Activated T-cell treated with anti-CD3 and anti-CD28 coated beads, Interleukin-2, amount 50 U/mL, for 24 hours (primary cell): ENCODE data around the gene SGSH.
"Not testable (repeated sequence)": the region's sequence is repeated elsewhere in the genome, so short reads cannot be mapped to it uniquely, and the experiment has no call there.

Experiments used
- DNase-seq: peaks from one replicate; pipeline ENCODE4 v3.0.0-alpha.2; 2020
- H3K27ac Mint-ChIP-seq: 2 replicates; pipeline ENCODE4 v1.8.0; 2020; ENCODE audit warnings: mild to moderate bottlenecking, mixed read lengths
- H3K27me3 Mint-ChIP-seq: 2 replicates; pipeline ENCODE4 v1.8.0; 2020; ENCODE audit warnings: mixed read lengths
- H3K36me3 Mint-ChIP-seq: 2 replicates; pipeline ENCODE4 v1.8.0; 2020; ENCODE audit warnings: low read depth, mixed read lengths
- H3K4me1 Mint-ChIP-seq: 2 replicates; pipeline ENCODE4 v1.8.0; 2020; ENCODE audit warnings: low read depth, mixed read lengths
- H3K4me3 Mint-ChIP-seq: 2 replicates; pipeline ENCODE4 v1.8.0; 2020; ENCODE audit warnings: mild to moderate bottlenecking, moderate library complexity, mixed read lengths
- H3K9me3 Mint-ChIP-seq: 2 replicates; pipeline ENCODE4 v1.8.0; 2020; ENCODE audit warnings: mixed read lengths

The SGSH gene

GRCh38 chr17:80260069-80260535 lies 40.0 kb upstream of the SGSH start:
- H3K27ac Mint-ChIP-seq = peak overlapping the region; percentile 100
- peaks cover 70% of the 10 kb centered on the region for H3K4me1 Mint-ChIP-seq

DNA sequence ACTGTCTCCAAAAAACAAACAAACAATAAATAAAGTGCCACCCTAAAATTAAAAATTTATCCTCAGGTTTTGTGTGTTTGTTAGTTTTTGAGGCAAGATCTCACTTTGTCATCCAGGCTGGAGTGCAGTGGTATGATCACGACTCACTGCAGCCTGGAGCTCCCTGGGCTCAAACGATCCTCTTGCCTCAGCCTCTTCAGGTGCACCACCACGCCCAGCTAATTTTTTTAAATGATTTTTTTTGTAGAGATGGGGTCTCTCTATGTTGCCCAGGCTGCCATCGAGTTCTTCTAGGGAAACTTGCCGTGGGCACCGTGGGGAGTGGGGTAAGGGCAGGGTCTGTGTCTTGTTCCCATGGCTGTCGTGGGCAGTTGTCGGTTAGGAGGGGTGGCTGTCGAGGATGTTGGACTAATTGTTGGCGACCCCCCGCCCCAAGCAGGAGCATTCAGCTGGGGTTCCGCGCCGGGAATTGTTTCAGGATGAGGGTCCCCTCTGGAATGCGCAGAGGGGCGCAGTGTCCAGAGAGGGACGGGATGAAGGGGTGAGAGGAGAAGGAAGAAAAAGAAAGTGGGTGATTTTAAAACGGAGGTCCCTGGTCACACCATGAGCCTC lies 39.4 kb upstream of the SGSH start:
- H3K4me3 Mint-ChIP-seq = peak overlapping the region; percentile 86
- no peak for DNase-seq
- H3K4me1 Mint-ChIP-seq = peaks cover 73% of the 10 kb centered on the region
- H3K36me3 Mint-ChIP-seq = peaks cover 9% of the 10 kb centered on the region
- no peaks in the 10 kb centered on the region for H3K27me3 Mint-ChIP-seq
- no peaks in the 10 kb centered on the region for H3K9me3 Mint-ChIP-seq
- H3K27ac Mint-ChIP-seq = peak overlapping the region; percentile 100

More at GRCh38 chr17:80260069-80260535, 40.0 kb upstream of the SGSH start:
- peak; percentile 86 for DNase-seq
- H3K4me3 Mint-ChIP-seq = peak overlapping the region; percentile 86
- H3K36me3 Mint-ChIP-seq = peaks cover 8% of the 10 kb centered on the region
- no peaks in the 10 kb centered on the region for H3K9me3 Mint-ChIP-seq
- no peaks in the 10 kb centered on the region for H3K27me3 Mint-ChIP-seq

DNA sequence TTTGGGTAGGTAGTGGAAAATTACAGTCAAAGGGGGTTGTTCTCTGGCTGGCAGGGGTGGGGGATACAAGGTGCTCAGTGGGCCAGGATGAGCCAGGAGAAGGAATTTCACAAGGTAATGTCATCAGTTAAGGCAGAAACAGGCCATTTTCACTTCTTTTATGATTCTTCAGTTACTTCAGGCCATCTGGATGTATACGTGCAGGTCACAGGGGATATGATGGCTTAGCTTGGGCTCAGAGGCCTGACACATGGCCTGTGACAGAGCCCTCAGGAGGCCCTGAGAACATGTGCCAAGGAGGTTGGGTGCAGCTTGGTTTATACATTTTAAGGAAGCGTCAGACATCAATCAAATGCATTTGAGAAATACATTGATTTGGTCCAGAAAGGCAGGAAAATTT lies 38.2 kb upstream of the SGSH start:
- DNase-seq, H3K36me3 Mint-ChIP-seq, H3K27me3 Mint-ChIP-seq, H3K9me3 Mint-ChIP-seq: not testable (repeated sequence)
- peak overlapping the region; percentile 100 for H3K27ac Mint-ChIP-seq
- peak overlapping the region; percentile 86 for H3K4me3 Mint-ChIP-seq
- H3K4me1 Mint-ChIP-seq = peaks cover 82% of the 10 kb centered on the region

- H3K9me3 Mint-ChIP-seq = no peaks in the 10 kb centered on the region
- peaks cover 9% of the 10 kb centered on the region for H3K36me3 Mint-ChIP-seq
- peak overlapping the region; percentile 86 for H3K4me3 Mint-ChIP-seq
- no peak for DNase-seq
- peaks cover 82% of the 10 kb centered on the region for H3K4me1 Mint-ChIP-seq
- peak overlapping the region; percentile 100 for H3K27ac Mint-ChIP-seq
- H3K27me3 Mint-ChIP-seq = no peaks in the 10 kb centered on the region
Measured at GRCh38 chr17:80257716-80258213, 37.6 kb upstream of the SGSH start.

- Mint-ChIP-seq H3K36me3 (peaks cover 4% of the 10 kb centered on the region), H3K4me1 (peaks cover 79% of the 10 kb centered on the region), H3K9me3 (no peaks in the 10 kb centered on the region), H3K4me3 (no peak overlapping the region), H3K27ac (peak overlapping the region; percentile 99), H3K27me3 (no peaks in the 10 kb centered on the region)
- no peak for DNase-seq
Measured at GRCh38 chr17:80256034-80256350, 35.9 kb upstream of the SGSH start.

GRCh38 chr17:80254396-80255251 lies 34.5 kb upstream of the SGSH start:
- H3K4me3 Mint-ChIP-seq = peak overlapping the region; percentile 67

DNA sequence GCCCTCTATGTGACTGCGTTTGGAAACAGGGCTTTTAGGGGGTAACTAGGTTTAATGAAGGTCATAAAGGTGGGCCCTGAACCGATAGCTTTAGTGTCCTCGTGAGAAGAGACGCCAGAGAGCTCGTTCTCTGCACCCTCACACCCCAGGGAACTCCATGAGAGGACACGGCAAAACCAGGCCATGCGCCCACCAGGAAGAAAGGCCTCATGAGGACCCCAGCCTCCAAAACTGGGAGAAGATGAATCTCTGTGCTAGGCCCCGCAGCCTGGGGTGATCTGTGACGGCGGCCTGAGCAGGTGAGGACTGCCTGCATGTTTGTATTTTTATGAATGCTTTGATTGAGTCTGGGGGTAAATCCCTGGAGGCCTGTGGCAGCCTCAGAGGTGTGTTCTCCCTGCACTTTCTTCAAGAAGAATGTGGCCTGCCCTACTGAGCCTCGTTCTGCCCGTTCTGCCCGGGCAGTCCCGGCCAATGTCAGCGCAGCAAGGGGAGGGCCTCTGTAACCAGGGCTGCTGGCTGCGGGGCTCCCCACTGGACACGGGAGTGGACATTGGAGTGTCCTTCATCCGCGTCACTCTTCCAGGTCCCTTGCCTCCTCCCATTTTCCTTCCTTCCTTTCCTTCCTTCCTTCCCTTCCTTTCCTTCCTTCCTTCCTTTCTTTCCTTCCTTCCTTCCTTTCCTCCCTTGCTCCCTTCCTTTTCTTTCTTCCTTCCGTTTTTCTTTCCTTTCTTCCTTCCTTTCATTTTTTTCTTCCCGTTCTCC lies 33.7 kb upstream of the SGSH start:
- peaks cover 6% of the 10 kb centered on the region for H3K36me3 Mint-ChIP-seq
- H3K27me3 Mint-ChIP-seq = no peaks in the 10 kb centered on the region
- H3K4me1 Mint-ChIP-seq = peaks cover 67% of the 10 kb centered on the region
- no peak for DNase-seq
- no peaks in the 10 kb centered on the region for H3K9me3 Mint-ChIP-seq
- peak overlapping the region; percentile 67 for H3K4me3 Mint-ChIP-seq
- H3K27ac Mint-ChIP-seq = peak overlapping the region; percentile 99

More at GRCh38 chr17:80254396-80255251, 34.5 kb upstream of the SGSH start:
- Mint-ChIP-seq H3K9me3 (no peaks in the 10 kb centered on the region), H3K27me3 (no peaks in the 10 kb centered on the region), H3K36me3 (peaks cover 4% of the 10 kb centered on the region), H3K4me1 (peaks cover 75% of the 10 kb centered on the region), H3K27ac (peak overlapping the region; percentile 99)
- DNase-seq = peak; percentile 77

- Mint-ChIP-seq H3K36me3 (peaks cover 6% of the 10 kb centered on the region), H3K27ac (peak overlapping the region; percentile 99), H3K4me1 (peaks cover 58% of the 10 kb centered on the region), H3K9me3 (no peaks in the 10 kb centered on the region), H3K27me3 (no peaks in the 10 kb centered on the region), H3K4me3 (no peak overlapping the region)
- peak; percentile 91 for DNase-seq
Measured at GRCh38 chr17:80252871-80253270, 32.7 kb upstream of the SGSH start.

- H3K27ac Mint-ChIP-seq = peak overlapping the region; percentile 49
- H3K36me3 Mint-ChIP-seq = peaks cover 6% of the 10 kb centered on the region
- no peaks in the 10 kb centered on the region for H3K9me3 Mint-ChIP-seq
- no peak for DNase-seq
- no peak overlapping the region for H3K4me3 Mint-ChIP-seq
- H3K4me1 Mint-ChIP-seq = peaks cover 51% of the 10 kb centered on the region
- H3K27me3 Mint-ChIP-seq = no peaks in the 10 kb centered on the region
Measured at GRCh38 chr17:80251966-80252365, 31.8 kb upstream of the SGSH start.

- Mint-ChIP-seq H3K36me3 (peaks cover 18% of the 10 kb centered on the region), H3K27me3 (no peaks in the 10 kb centered on the region), H3K4me1 (peaks cover 24% of the 10 kb centered on the region), H3K4me3 (no peak overlapping the region), H3K27ac (no peak overlapping the region), H3K9me3 (no peaks in the 10 kb centered on the region)
- no peak for DNase-seq
Measured at GRCh38 chr17:80248894-80249710, 29.0 kb upstream of the SGSH start.

DNA sequence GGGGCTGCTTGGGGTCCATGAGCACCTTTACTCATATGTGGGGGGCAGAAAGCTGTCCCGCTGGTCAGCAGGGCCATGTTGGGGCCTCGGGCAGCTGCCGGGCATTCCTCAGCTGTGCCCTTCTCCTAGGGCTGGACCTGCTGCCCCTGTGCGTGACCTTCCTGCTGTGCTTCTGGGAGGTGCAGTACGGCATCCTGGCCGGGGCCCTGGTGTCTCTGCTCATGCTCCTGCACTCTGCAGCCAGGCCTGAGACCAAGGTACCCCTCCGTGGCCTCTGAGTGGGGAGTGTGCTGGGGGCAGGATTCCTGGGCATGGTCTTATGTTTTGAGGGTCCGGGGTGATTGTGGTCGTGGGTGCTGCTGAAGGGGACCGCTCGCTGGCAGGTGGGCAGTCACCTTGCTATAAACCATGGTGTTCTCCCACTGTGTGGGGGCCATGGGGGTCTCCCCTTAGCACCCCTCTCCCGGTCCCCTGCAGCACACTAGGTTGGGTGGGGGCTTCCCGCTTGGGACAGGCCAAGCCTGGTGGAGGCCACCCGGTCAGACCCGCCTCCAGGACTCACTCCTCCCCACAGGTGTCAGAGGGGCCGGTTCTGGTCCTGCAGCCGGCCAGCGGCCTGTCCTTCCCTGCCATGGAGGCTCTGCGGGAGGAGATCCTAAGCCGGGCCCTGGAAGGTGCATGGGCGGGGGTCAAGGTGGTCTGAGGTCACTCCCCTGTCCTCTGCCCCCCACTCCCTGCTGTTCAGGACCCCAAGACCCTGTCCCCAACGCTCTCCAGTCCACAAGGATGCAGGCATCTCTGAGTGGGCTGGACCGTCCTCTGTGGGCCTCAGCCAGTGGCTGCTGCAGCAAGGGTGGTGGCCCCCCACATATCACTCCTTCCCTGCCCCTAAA lies 28.1 kb upstream of the SGSH start:
- no peak for DNase-seq
- H3K4me3 Mint-ChIP-seq = no peak overlapping the region
- H3K9me3 Mint-ChIP-seq = no peaks in the 10 kb centered on the region
- H3K4me1 Mint-ChIP-seq = peaks cover 16% of the 10 kb centered on the region
- H3K27me3 Mint-ChIP-seq = no peaks in the 10 kb centered on the region
- no peak overlapping the region for H3K27ac Mint-ChIP-seq
- H3K36me3 Mint-ChIP-seq = peaks cover 19% of the 10 kb centered on the region

DNA sequence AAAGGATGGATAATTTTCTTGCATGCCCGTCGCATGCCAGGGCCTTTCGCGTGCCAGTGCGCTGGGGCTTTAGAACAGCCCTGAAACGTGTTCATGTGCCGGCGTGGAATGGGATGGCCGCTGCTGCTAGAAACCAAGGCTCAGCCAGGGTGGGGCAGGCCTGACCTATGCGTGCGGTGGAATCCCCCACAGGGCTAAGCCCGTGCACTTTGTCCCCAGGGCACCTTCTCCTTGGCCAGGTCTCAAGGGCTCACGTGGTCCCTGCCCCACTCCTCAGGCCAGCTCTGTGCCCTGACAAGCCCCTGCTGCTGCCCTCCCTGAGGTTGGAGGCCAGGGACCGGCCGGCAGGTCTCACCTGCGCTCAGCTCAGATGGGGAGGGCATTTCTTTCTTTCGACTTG lies 27.4 kb upstream of the SGSH start:
- no peak for DNase-seq
- H3K4me1 Mint-ChIP-seq = peaks cover 9% of the 10 kb centered on the region
- H3K36me3 Mint-ChIP-seq = peaks cover 25% of the 10 kb centered on the region
- H3K27ac Mint-ChIP-seq = no peak overlapping the region
- no peaks in the 10 kb centered on the region for H3K9me3 Mint-ChIP-seq
- no peaks in the 10 kb centered on the region for H3K27me3 Mint-ChIP-seq
- H3K4me3 Mint-ChIP-seq = no peak overlapping the region

DNA sequence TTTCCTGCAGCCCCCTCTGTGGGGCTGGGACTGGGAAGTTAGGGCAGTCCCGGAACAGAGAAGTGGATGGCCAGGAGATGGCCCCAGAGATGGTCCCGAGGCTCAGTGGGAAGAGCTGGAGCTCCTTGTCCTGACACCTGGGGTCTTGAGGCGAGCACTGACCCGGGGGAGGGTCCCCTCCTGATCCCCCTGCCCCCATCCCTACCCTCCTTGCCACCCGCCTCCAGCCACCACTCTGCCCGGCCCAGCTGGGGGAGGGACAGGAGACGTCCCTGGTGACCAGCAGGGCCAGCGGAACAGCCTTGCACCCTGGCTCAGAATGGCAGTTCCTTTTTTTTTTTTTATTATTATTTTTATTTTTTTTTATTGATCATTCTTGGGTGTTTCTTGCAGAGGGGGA lies 26.6 kb upstream of the SGSH start:
- Mint-ChIP-seq H3K9me3 (no peaks in the 10 kb centered on the region), H3K4me3 (no peak overlapping the region), H3K27ac (no peak overlapping the region), H3K36me3 (peaks cover 30% of the 10 kb centered on the region), H3K27me3 (no peaks in the 10 kb centered on the region), H3K4me1 (peaks cover under 1% of the 10 kb centered on the region)
- no peak for DNase-seq
